Epithelial cell of esophagus (primary cell): ENCODE data around the gene PPIF.

ENCODE experiments used
- DNase-seq: peaks from one replicate; pipeline ENCODE4 v3.0.0; 2010; ENCODE audit warnings: low read depth
- H3K4me3 ChIP-seq: 2 replicates; pipeline ENCODE4 v1.5.1; 2011; ENCODE audit warnings: mild to moderate bottlenecking, low read length, control low read depth
- TF ChIP-seq, protein P1 (sequence below): IDR thresholded peaks from 2 replicates; pipeline ENCODE4 v1.5.1; 2011; ENCODE audit warnings: low read depth, mild to moderate bottlenecking, low read length, control low read depth, inconsistent platforms; ENCODE audit not compliant: insufficient read depth; ENCODE audit errors: missing control alignments

PPIF gene

DNA sequence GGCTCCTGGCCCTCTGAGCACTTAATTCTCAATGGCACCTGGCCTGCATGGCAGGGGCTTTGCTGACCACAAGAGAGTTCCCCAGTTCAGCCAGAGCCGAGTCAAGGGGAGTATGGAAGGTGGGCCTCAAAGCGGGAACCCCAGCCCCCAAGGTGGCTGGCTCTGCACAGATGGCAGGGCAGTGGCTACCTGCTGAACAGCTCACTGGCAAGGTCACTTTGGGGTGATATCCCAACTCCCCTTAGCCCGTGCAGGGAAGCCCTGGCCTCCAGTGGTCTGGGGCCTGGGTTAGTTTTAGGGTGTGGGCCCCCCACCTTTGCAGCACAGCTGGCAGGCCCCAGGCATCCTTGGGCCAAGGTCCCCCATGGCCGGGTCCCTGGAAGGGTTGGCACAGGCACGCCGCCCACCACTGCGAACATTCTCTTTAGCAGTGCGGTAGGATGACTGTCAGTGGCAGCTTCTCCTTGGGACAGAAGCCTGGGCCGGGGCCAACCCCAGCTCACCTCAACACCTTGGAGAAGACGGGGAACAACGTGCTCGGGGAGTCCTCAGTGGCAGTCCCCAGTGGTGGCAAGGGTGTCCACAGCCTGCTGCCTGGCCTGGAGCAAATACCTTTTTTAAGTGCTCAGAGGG is 36.8 kb downstream of the PPIF start:
- no peak overlapping the region for H3K4me3 ChIP-seq
- no peak for DNase-seq
- TF ChIP-seq, protein P1, sequence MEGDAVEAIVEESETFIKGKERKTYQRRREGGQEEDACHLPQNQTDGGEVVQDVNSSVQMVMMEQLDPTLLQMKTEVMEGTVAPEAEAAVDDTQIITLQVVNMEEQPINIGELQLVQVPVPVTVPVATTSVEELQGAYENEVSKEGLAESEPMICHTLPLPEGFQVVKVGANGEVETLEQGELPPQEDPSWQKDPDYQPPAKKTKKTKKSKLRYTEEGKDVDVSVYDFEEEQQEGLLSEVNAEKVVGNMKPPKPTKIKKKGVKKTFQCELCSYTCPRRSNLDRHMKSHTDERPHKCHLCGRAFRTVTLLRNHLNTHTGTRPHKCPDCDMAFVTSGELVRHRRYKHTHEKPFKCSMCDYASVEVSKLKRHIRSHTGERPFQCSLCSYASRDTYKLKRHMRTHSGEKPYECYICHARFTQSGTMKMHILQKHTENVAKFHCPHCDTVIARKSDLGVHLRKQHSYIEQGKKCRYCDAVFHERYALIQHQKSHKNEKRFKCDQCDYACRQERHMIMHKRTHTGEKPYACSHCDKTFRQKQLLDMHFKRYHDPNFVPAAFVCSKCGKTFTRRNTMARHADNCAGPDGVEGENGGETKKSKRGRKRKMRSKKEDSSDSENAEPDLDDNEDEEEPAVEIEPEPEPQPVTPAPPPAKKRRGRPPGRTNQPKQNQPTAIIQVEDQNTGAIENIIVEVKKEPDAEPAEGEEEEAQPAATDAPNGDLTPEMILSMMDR, result no peak

DNA sequence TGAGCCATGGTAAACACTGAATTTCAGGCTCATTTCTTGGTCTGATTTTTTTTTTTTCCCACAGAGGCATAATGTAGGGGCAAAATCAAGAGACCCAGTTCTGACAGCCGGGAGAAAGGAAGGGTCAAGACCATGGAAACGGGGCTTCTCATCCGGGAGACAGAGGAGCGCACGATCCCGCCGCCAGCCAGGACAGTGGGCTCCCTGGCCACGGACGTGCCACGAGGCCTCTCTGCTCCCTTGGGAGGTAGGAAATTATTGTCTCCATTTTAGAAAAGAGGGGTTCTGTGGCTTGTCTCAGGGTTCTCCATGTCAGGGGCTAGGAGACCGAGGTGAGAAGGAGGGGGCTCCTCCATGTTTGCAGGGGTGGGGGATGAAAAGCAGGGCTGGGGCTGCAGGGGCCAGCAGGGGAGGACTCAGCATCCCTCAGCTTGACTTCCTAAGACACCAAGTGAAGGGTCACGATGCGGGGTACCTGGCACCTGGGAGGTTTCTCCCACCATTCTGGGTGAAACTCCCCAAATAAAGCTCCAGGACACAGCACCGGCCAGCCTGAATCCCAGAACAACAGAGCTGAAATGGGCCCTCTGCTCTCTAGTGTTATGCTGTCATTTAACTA is 37.6 kb downstream of the PPIF start:
- no peak overlapping the region for H3K4me3 ChIP-seq
- TF ChIP-seq, protein P1, result no peak
- no peak for DNase-seq

DNA sequence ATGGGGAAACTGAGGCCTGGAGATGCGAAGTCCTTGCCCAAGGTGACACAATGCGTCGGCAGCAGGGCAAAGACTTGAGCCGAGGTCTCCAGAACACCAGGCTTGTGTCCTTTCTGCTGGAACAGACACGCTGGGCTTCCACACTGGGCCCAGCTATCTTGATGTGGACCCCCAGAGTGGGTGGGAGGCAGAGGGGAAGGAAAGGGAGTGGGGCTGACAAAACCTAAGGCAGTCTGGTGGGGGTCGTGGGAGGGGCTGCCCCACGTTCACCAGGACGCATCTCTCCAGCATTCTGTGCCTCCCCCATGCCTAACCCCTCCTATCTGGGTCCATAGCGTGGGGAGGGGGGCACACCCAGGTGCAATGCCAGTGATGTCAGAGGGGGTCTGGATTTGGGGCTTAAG is 38.1 kb downstream of the PPIF start:
- no peak overlapping the region for H3K4me3 ChIP-seq
- TF ChIP-seq, protein P1, result no peak
- DNase-seq, result no peak

DNA sequence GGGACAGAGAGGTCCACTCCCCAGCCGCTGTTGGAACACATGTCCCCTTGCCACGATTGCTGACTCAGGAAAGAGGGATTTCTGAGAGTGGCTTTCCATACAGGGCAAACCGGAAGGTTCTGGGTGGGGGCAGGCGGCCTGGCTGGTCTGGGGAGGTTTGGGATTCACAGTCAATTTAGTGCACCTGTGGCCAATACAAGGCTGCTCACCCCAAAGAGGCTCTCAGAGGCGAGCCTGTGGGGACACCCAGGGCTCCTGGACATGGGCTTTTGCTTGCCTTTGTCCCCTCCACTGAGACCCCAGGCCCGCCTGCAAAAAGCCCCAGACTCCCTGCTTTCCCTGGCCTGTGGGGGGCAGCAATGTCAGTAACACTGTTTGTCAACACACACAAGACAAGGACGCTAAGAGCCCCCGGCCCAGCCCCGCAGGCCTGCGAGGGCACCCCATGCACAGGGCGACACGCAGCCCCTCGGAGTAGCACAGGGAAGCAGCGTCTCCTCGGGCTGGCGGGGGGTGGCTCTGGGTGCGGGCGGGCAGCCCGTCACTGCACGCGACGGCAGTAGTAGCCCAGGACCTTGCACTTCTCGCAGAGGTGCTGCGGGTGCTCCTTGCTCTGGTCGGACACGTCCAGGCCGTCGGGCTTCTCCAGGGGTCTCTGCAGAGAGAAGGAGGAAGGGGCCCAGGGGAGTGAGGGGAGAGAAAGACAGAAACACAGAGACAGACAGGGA is 38.7 kb downstream of the PPIF start:
- no peak overlapping the region for H3K4me3 ChIP-seq
- no peak for DNase-seq
- TF ChIP-seq, protein P1, result no peak

DNA sequence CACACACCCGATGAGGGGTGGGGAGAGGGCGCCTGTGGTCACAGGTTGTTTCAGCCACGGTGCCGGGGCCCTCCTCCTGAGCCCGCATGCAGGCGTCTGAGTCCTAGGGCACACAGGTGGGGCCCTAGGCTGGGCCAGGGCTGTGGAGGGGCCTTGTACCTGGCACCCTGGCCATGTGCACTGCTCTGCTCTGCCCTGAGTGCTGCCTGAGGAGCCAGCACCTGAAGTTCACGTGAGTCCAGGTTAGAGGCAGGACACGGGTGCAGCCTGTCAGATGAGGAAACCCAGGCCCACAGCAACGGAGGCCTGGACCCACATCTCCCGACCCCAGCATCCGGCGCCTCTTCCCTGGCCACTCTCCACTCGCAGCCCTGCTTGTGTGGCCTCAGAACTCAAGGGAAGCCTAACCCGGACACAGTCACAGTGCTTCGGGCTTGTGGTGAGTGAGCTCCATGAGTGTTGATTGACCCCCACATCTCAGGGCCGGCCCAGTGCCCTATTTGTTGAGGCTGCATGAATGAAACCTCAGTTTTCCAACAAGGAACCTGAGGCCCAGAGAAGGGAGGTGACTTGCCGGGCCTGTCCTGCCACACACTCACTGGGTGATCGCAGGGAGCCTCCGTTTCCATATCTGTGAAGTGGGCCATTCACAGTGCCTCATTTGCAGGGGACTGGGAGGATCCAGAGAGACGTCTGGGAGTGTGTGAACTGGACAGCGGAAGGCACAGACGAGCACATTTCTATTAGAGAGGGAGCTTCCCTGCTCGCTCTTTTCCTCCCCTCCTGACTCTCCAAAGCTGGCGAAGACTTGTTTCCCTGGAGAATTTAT is 39.6 kb downstream of the PPIF start:
- TF ChIP-seq, protein P1, result no peak
- no peak overlapping the region for H3K4me3 ChIP-seq
- no peak for DNase-seq

DNA sequence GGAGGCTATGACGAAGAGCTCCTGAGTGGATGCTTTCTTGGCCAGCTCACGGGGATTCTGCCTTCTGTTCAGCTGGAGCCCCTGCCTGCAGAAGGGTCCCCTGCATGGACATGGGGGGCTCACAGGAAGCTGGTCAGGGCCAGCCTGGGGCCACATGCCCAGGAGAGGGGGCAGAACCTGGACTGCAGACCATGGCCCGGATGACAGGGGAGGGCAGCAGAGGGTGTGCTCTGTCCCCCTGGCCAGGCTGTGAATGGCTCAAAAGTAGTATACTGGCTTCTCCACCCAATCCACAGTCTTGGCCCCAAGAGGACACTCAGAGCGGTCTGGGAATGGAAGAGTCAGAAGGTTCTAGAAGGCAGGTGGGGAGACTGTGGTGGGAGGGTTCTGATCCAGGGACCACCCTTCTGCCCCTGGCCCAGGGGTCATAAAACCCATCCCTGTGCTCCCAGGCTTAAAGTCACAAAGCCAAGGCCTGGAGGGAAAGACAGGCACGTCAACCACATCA is 40.3 kb downstream of the PPIF start:
- no peak for DNase-seq
- TF ChIP-seq, protein P1, result no peak
- no peak overlapping the region for H3K4me3 ChIP-seq
